ENCODE measurements around the gene SLC38A10. TPM values are rescaled to one million over a fixed set of nuclear protein-coding genes. Genes with fewer than 3 reads are reported as not detected.

The SLC38A10 gene
- total RNA-seq, 1 donor from 2014 or later, result 87.3 TPM

DNA sequence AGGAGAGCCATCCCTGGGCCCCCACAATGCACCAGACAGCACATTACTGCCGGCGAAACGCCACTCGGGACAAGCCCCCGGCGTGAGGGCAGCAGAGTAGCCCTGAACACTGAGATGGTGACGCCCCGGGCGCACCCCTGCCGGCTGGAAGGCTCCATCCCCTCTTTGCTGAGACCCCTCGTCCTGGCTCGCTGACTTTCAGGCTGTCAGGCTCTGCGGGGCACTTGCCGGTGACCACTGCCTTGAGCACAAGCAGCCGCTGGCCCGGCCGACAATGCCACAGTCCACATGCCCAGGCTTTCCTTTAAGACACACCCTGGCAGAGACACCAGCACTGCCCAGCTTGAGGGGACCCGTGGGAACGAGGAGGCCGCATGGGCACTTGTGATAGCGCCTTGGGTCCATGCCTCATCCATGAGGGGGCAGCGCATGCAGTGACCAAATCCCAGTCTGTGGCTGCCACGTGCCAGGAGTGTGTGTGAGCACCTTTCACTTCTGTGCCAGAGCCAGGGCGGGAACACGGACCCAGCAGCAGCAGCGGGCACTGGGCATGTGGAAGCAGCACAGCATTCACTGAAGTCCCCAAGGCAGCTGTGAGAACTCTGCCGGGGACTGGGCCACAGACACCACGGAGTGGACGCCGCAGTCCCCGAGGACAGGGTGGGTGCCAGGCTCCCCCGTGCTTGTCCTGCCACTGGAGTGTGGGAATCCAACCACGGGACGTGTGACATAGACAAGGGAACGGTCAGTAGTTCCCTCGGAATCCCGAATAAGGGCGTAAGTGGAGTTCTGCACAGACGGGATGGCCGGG lies 31.5 kb downstream of the SLC38A10 start:
- Histone ChIP-seq H3K27me3 (no peaks in the 10 kb centered on the region), H3K9me3 (no peaks in the 10 kb centered on the region), H3K36me3 (peaks cover 89% of the 10 kb centered on the region), H3K27ac (no peak overlapping the region), H3K4me1 (no peaks in the 10 kb centered on the region), H3K4me3 (no peak overlapping the region)
- ATAC-seq, result no peak
- intact Hi-C loops (cut with DNase I), result no loop called here
- TF ChIP-seq, protein P1, sequence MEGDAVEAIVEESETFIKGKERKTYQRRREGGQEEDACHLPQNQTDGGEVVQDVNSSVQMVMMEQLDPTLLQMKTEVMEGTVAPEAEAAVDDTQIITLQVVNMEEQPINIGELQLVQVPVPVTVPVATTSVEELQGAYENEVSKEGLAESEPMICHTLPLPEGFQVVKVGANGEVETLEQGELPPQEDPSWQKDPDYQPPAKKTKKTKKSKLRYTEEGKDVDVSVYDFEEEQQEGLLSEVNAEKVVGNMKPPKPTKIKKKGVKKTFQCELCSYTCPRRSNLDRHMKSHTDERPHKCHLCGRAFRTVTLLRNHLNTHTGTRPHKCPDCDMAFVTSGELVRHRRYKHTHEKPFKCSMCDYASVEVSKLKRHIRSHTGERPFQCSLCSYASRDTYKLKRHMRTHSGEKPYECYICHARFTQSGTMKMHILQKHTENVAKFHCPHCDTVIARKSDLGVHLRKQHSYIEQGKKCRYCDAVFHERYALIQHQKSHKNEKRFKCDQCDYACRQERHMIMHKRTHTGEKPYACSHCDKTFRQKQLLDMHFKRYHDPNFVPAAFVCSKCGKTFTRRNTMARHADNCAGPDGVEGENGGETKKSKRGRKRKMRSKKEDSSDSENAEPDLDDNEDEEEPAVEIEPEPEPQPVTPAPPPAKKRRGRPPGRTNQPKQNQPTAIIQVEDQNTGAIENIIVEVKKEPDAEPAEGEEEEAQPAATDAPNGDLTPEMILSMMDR (IDR thresholded peaks at IDR 0.05), result no peak
- no peak for DNase-seq

DNA sequence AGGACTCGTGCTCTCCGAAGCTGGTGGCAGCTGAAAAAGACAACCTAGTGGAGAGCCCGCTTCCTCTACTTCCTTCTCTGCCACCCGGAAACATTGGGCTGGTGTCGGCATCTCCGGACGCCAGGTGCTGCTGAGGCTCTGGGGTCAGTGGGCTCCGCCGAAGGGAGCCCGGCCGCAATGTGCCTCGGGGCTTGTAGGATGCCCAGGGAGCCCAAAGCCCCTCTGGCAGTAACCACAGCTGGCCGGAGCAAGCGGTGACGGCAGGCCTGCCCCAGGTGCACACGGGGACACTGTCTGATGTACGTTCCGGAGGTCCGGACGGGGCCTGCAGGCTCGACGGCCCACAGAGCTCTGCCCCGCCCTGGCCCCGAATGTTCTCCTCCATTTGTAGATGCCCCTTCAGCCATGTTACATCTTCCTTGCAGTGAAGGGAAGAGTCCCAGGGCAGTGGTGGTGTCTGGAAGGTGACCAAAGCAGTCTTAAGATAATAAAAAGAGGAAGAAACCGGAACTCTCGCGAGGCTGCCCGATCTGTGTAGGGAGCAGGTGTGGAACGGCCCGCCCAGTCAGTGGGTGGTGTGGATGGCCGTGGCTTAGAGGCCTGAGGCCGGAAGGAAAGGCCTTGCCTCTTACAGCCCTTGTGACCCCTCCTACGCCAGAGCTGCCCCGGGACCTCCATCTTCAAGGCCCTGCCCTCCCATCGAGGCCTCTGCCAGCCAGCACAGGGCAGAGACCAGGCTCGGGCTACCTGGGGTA lies 33.3 kb downstream of the SLC38A10 start:
- no peak for ATAC-seq
- no peaks in the 10 kb centered on the region for H3K4me1 ChIP-seq
- H3K27ac ChIP-seq, result no peak overlapping the region
- TF ChIP-seq, protein P1 (IDR thresholded peaks at IDR 0.05), result no peak
- no peaks in the 10 kb centered on the region for H3K9me3 ChIP-seq
- no peak for DNase-seq
- no peak overlapping the region for H3K4me3 ChIP-seq
- H3K36me3 ChIP-seq, result peaks cover 87% of the 10 kb centered on the region
- intact Hi-C loops (cut with DNase I), result no loop called here
- H3K27me3 ChIP-seq, result no peaks in the 10 kb centered on the region

DNA sequence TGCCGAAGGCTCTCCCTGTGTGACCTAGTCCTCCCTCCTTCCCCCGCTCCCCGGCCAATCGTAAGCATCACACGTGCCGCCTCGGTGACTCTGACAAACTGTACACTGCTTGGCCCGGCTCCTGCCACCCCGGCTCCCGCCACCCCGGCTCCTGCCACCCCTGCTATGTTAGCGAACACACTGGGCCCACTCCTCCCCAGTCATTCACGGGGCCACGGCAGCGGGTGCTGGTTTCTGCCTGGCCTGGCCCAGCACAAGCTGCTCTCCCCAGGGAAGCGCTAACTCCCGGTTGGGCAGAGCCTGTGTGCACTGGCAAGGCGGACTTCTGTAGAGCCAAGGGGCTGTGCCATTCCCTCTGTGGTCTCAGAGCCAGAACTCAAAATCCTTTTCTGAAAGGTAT lies 34.0 kb downstream of the SLC38A10 start:
- peaks cover 85% of the 10 kb centered on the region for H3K36me3 ChIP-seq
- no peaks in the 10 kb centered on the region for H3K27me3 ChIP-seq
- H3K4me3 ChIP-seq, result no peak overlapping the region
- DNase-seq (no peak), ATAC-seq (no peak)
- no peaks in the 10 kb centered on the region for H3K9me3 ChIP-seq
- H3K27ac ChIP-seq, result no peak overlapping the region
- intact Hi-C loops (cut with DNase I), result no loop called here
- H3K4me1 ChIP-seq, result no peaks in the 10 kb centered on the region
- TF ChIP-seq, protein P1 (IDR thresholded peaks at IDR 0.05), result no peak

DNA sequence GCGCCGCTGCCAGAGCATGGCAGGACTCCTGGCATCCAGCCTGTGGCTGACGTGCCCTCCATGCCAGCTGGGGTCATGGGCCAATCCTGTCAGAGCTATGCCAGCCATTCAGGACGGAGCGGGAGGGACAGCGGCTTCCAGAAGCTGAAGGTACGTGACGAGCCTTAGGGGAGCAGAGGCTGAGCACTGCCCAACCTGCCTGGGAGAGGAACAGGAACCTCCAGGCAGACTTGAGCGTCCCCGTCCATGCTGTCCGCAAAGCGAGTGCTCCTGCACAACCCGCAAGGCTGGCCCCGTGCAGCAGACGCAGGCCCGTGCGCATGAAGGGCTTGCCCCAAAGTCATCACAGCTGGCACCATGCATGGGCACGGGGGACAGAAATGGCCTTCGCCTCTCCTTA lies 34.5 kb downstream of the SLC38A10 start:
- H3K4me3 ChIP-seq, result no peak overlapping the region
- TF ChIP-seq, protein P1 (IDR thresholded peaks at IDR 0.05), result no peak
- intact Hi-C loops (cut with DNase I), result no loop called here
- DNase-seq (no peak), ATAC-seq (no peak)
- no peak overlapping the region for H3K27ac ChIP-seq
- peaks cover 81% of the 10 kb centered on the region for H3K36me3 ChIP-seq
- no peaks in the 10 kb centered on the region for H3K4me1 ChIP-seq
- H3K9me3 ChIP-seq, result no peaks in the 10 kb centered on the region
- no peaks in the 10 kb centered on the region for H3K27me3 ChIP-seq

DNA sequence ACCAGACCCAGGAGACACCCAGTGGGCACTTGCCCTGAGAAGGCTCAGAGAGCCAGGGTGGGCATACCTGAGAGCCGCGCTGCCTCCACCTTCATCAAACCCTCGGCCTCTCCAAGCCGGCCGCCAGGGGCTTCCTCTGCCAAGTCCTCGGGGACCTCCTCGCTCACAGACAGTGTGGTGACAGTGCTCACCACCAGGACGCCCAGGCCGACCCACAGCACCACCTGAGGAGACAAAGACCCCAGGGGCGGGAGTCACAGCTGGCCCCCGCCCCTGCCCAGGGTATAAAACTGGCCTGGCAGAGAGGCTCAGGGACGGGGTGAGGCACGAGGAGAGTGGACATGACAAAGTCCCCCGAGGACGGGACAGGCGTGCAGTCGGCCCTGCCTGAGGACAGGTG lies 34.9 kb downstream of the SLC38A10 start:
- H3K27me3 ChIP-seq, result no peaks in the 10 kb centered on the region
- no peak overlapping the region for H3K27ac ChIP-seq
- ATAC-seq (no peak), DNase-seq (no peak)
- H3K36me3 ChIP-seq, result peaks cover 76% of the 10 kb centered on the region
- TF ChIP-seq, protein P1 (IDR thresholded peaks at IDR 0.05), result no peak
- H3K4me3 ChIP-seq, result no peak overlapping the region
- intact Hi-C loops (cut with DNase I), result no loop called here
- H3K9me3 ChIP-seq, result no peaks in the 10 kb centered on the region
- peaks cover 5% of the 10 kb centered on the region for H3K4me1 ChIP-seq

All from upper lobe of right lung (tissue), 1 donor.